Body of pancreas (tissue), 4 donors: Measurements from ENCODE around the gene TCEAL8. TPM values are rescaled to one million over a fixed set of nuclear protein-coding genes. Genes with fewer than 3 reads are reported as not detected.
A peak's percentile ranks its signal among the peaks of the same experiment; 100 is the strongest.

ENCODE experiments used
- ATAC-seq: fragments of 150-250 bp; one replicate; pipeline ENCODE4 v1.9.1; 2016
- DNase-seq, 4 donors: peaks; one replicate each; pipeline ENCODE4 v3.0.0-alpha.2; 2019
- H3K27ac ChIP-seq, 4 donors: fragments of 200-600 bp; sonication (generic); 1 replicate in 3 of 4; 2 replicates in 1 of 4; pipeline versions ENCODE4 v1.5.1 to v1.6.1; 2016 to 2019; ENCODE audit warnings: mild to moderate bottlenecking in 1 of 4, mixed read lengths in 1 of 4, moderate library complexity in 1 of 4
- H3K27me3 ChIP-seq, 2 donors: fragments of 200-600 bp; sonication (generic); one replicate each; pipeline ENCODE4 v1.6.0; 2016; ENCODE audit warnings: mild to moderate bottlenecking in 1 of 2
- H3K36me3 ChIP-seq, 2 donors: fragments of 200-600 bp; sonication (generic); replicated peaks in 1 of 2; 2 replicates each; pipeline ENCODE4 v1.5.1; 2016; ENCODE audit warnings: low read depth in 2 of 2; ENCODE audit not compliant: insufficient read depth in 1 of 2
- H3K4me1 ChIP-seq: fragments of 200-600 bp; sonication (generic); one replicate; pipeline ENCODE4 v1.6.0; 2016
- H3K4me3 ChIP-seq, 2 donors: fragments of 200-600 bp; sonication (generic); 1 replicate in 1 of 2; 2 replicates in 1 of 2; pipeline ENCODE4 v1.5.1; 2016 to 2019
- H3K9me3 ChIP-seq, 3 donors: fragments of 200-600 bp; sonication (generic); 1 replicate in 2 of 3; 2 replicates in 1 of 3; pipeline ENCODE4 v1.5.1; 2016
- CTCF ChIP-seq, 7 experiments: fragments of 450-650 bp in 4 of 7; fragments of 200-600 bp in 3 of 7; sonication (generic) in 3 of 7; IDR thresholded peaks; one replicate each; pipeline ENCODE4 v1.5.1; 2016 to 2019; ENCODE audit warnings: antibody characterized with exemption in 7 of 7
- POLR2A ChIP-seq, 3 donors: fragments of 450-650 bp; IDR thresholded peaks; one replicate each; pipeline ENCODE4 v1.6.1; 2016; ENCODE audit warnings: antibody characterized with exemption in 3 of 3, mild to moderate bottlenecking in 2 of 3
- WGBS, 2 donors: methylation state at CpG; one replicate each; pipeline ENCODE4 v1.1.5; 2017; 5-methylcytosine and 5-hydroxymethylcytosine counted together
- intact Hi-C: fragments of 100-400 bp; cut with DNase I; formaldehyde crosslinking; loops from one replicate; pipeline ENCODE4 v1.15.1; 2023
- total RNA-seq, 2 donors: library from RNA; depleted of rRNA; stranded (reverse); fragments of >200 nt; gene quantifications; one replicate each; pipeline ENCODE4 v1.1.0, GENCODE V29; 2016

The TCEAL8 gene
- total RNA-seq, 2 donors from 2014 or later = 10.9 to 46.2 TPM

GRCh38 chrX:103220511-103221323 lies 34.2 kb downstream of the TCEAL8 start:
- H3K4me3 ChIP-seq = no peak overlapping the region
- H3K27me3 ChIP-seq = no peaks in the 10 kb centered on the region
- no peak for TF ChIP-seq POLR2A (IDR thresholded peaks at IDR 0.05)
- TF ChIP-seq CTCF (IDR thresholded peaks at IDR 0.05) = no peak
- no peaks in the 10 kb centered on the region for H3K9me3 ChIP-seq
- H3K36me3 ChIP-seq = no peaks in the 10 kb centered on the region
- intact Hi-C loops = no loop called here
- 50% methylated on average over 29 of the region's 39 CpGs; no CpG with 5 or more reads in 1 of the 2 donors for WGBS, 2 donors
- H3K27ac ChIP-seq = no peak overlapping the region
- DNase-seq (peak in 2 of 4 donors; percentile 10 to 16), ATAC-seq (no peak)
- no peaks in the 10 kb centered on the region for H3K4me1 ChIP-seq

DNA sequence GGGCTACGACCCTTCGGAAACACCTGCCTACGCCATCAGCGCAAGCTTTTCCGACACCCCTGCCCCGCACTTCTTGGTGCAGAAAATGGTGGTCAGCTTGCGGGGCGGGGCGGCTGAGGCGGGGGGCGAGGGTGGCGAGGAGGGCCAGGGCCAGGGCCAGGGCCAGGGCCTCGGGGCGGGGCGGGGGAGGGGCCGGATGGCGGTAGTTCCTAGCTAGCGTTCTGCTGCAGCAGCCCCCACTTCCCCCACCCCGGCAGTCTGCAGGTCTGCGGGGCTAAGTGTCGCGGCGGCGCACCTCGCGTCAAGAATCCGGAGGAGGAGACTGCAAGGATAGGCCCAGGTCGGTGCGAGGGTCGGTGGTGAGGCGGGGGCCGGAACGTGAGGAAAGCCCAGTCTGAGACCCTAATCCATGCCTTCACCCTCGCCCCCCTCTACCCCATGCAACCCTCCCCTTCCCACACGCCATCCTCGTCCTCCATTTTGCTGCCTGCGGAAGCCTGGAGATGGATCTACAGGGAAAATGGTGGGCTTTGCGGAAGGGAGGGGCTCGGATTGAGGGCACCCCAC lies 39.4 kb downstream of the TCEAL8 start:
- Histone ChIP-seq H3K4me1 (no peaks in the 10 kb centered on the region), H3K27me3 (no peaks in the 10 kb centered on the region), H3K4me3 (peak overlapping the region; percentile 56 to 81), H3K27ac (peak overlapping the region; percentile 67 to 85 (median 80)), H3K9me3 (no peaks in the 10 kb centered on the region), H3K36me3 (no peaks in the 10 kb centered on the region)
- TF ChIP-seq CTCF (IDR thresholded peaks at IDR 0.05) = no peak
- TF ChIP-seq POLR2A (IDR thresholded peaks at IDR 0.05) = no peak
- ATAC-seq (peak; percentile 46), DNase-seq (peak; percentile 5 to 21 (median 18))
- 10 to 23% methylated on average over 8 to 20 of the region's 39 CpGs for WGBS, 2 donors
- intact Hi-C loops = no loop called here

DNA sequence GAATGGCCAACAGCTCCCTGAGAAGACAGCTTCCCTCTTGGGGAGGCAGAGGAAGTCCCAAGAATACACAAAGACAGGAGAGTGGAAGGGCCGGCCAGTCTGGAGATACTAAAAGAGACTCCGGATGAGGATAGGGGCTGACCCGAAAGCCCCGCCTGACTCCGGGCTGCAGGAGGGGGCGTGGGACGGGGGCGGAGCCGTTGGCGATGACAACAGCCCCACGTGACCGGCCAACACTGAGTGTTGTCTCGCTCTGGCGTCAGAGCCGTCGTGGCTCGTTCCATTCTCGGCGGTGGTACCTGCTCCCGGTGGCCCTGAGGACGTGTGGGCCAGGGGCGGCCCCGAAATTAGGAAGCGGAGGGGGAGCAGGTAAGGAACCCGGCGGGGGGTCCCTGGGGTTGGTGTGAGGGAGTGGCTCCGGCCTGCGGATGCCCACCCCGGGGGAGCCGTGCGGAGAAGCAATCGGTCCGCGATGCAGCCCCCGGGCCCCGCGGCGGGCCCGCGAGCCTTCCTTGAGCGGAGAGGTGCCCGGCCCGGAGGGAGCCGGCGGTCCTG lies 40.0 kb downstream of the TCEAL8 start, which contains the start of gene BEX4:
TSS of gene BEX4 (plus strand) at position 239 of the 555 bp plus-strand sequence. CDS start 1,046 bp downstream, outside the sequence.
- Histone ChIP-seq H3K4me1 (no peaks in the 10 kb centered on the region), H3K27ac (peak within 1 kb of the TSS; percentile 67 to 85 (median 80)), H3K36me3 (no peaks in the 10 kb centered on the region), H3K27me3 (no peaks in the 10 kb centered on the region), H3K4me3 (peak within 1 kb of the TSS; percentile 56 to 81), H3K9me3 (no peaks in the 10 kb centered on the region)
- ATAC-seq (peak; percentile 97), DNase-seq (peak; percentile 77 to 86 (median 84))
- intact Hi-C loops = no loop called here
- TF ChIP-seq CTCF (IDR thresholded peaks at IDR 0.05) (no peak), POLR2A (IDR thresholded peaks at IDR 0.05) (peak; percentile 74 to 91 (median 87))
- WGBS, 2 donors = 0% methylated on average over 2 to 35 of the region's 45 CpGs

DNA sequence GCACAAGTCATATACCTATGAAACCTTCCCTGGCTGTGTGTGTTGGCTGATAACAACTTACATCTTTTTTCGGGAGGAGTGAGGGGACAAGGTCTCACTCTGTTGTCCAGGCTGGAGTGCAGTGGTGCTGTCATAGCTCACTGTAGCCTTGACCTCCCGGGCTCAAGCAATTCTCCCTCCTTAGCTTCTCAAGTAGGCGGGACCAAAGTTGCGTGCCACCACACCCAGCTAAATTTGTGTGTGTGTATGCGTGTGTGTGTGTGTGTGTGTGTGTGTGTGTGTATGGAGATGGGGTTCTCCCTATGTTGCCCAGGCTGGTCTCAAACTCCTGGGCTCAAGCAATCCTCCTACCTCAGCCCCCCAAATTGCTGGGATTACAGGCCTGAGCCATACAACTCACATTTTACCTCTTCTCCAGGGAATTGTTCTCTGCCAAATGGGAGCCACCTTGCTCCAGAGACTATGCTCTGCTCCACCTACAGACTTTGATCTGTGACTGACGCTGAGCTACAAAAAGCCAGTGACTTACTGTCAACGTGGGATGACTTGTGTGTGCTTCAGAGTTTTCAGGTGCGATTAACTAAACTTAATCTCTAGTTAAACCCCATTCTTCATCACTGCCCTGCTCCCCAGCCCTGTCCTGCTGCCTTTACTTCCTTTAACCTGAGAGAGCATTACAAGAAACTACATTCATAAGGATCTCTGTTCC lies 42.1 kb downstream of the TCEAL8 start:
- TF ChIP-seq POLR2A (IDR thresholded peaks at IDR 0.05) (no peak), CTCF (IDR thresholded peaks at IDR 0.05) (no peak)
- H3K4me1 ChIP-seq = no peaks in the 10 kb centered on the region
- H3K4me3 ChIP-seq = no peak overlapping the region
- 75% methylated on average over 4 to 7 of the region's 8 CpGs for whole genome bisulfite sequencing, 2 donors
- H3K27me3 ChIP-seq = no peaks in the 10 kb centered on the region
- no peaks in the 10 kb centered on the region for H3K36me3 ChIP-seq
- H3K27ac ChIP-seq = no peak overlapping the region
- intact Hi-C loops = no loop called here
- ATAC-seq (no peak), DNase-seq (no peak)
- H3K9me3 ChIP-seq = no peaks in the 10 kb centered on the region
